Measurements from ENCODE around the gene GPRASP3. TPM values are rescaled to one million over a fixed set of nuclear protein-coding genes. Genes with fewer than 3 reads are reported as not detected.

Gene GPRASP3
- polyA plus RNA-seq, 5 donors = 13.2 to 19.4 (median 17.3) TPM

DNA sequence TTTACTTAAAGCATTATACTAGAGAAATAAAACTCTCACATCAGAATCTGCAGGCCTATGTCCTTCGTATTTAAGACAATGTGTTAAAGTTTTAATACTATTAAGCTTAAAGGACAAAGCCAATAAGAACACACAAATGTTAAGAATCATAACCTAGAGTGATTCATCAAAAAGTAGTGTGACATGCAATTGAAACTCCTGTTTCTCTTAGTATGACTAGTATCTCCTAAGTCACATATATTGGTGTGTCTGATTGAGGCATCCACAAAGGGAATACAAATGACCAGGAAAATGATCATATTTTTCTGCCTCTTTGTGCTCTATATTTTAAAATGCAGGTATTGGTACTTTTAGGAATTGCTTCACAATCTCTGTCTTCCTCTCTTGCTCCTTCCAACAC is 23.8 kb downstream of the GPRASP3 start:
- DNase-seq = no peak

DNA sequence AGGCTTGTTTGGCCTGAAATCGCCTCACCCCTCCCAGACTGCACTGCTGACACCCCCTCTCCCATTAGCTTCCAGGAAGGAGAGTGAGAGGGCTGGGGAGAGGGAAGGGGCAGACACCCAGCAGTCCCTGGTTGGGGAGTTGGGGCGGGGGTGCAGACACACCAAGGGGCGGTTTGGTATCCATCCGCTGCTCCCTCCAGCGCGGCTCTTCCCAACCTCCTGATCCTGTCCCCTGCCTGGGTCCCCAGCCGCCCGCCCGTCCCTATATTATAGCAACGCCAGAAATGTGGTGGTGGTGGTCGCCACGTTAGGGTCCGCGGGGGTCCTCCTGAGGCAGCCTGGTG is 24.9 kb downstream of the GPRASP3 start:
- no peak for DNase-seq

DNA sequence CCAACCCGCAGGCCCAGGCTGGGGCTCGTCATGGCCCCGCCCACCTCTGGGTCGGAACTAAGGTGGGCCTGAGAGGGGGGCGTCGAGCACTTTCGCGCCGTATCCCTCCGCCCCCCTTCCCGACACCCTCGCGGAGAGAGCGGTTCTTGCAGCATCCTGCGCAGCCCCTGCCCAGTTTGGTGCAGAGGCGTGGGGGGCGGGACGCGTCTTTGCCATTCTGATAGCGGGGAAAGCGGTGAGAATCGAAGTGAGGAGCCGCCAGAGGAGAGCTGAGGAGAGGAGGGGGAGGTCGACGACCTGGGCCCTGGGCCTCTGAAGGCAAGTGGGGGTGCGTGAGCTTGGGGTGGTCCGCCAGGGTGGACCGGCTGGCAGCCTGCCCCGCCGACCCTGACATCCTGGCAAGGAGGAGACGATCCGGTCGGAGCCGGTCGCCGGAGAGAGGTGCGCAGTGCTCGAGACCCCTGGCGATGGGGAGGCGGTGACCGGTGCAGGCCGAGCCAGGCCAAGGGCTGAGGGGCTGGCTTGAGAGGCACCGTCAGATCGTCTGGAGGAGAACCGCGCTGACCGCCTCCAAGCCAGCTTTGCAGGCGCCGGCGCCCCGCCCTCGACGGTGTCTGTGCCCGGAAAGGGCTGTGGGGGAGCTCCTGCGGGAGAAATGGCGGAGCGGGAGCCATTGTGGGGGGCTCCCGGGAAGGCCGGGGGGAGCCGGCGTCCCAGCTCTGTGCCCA is 25.5 kb downstream of the GPRASP3 start:
- peak; percentile 28 to 42 for DNase-seq

GRCh38 chrX:102765217-102765616 is 44.7 kb downstream of the GPRASP3 start:
- no peak for DNase-seq

GRCh38 chrX:102765809-102766208 is 45.3 kb downstream of the GPRASP3 start:
- no peak for DNase-seq

DNA sequence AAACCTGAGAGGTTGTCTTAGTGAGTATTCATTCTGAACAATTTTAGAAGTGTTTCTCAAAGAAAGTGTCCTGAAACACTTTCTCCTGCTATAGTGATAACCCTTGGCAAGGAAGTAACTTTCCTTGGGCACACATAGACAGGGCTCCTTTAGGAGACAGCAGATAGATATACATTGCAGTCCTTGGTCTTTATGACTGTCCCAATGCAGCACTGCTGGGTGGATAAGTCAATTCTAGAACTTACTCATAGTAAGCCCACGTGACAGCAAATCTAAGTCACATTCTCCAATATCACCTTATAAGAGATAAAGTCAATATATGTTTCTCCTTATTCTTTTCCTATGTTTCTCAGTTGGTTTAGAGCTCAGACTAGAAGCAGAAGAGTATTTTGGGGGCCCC is 46.7 kb downstream of the GPRASP3 start:
- DNase-seq = no peak

DNA sequence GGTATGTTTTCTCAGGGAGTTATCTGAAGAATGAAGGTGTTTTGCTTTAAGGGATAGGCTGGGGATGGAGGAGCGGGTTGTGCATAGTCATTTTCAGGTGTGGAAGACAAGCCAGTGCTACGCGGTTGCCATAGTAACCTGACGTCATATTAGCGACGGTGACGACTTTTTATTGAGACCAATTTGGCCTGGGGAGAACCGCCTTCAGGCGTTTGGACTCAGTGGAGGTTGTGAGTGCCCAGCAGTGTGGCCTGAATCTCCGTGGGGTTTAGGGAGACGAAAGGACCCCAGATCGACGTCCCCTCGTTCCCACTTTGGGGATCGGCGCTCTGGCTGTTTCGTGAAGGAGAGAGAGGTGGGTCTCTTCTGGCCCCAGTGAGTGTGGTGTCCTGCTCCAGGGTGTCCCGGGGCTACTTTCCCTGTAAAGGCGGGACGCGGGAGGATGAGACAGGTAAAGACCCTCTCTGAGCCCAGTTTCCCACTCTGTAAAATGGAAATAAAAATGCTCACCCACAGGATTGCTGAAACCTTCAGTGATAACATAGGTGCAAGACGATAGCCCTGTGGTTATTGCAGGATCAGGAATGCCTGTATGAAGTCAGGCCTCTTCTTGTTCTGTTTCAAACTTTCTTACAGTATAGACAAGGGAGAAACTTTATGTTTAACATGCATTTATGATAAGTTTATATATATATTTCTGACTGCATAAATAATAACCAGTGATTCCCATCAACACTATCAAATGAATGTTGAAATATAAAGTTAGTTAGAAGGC is 48.6 kb downstream of the GPRASP3 start:
- peak; percentile 82 to 87 for DNase-seq

Other genes with a start within 250 kb of the GPRASP3 start
- under 1 TPM in 3 of 5 donors, not detected in 2; 0.45 to 0.59 (median 0.52) TPM for gene TCP11X2, start 248.9 kb upstream of the GPRASP3 start, polyA plus RNA-seq (ENCODE audit: insufficient read depth in 1 of 5, insufficient read length in 5 of 5, low replicate concordance in 1 of 5)
- 100 to 1,000 TPM in 1 of 5 donors, 10 to 100 TPM in 4; 48.4 to 107 (median 71.8) TPM for gene TMSB15A, start 204.0 kb upstream of the GPRASP3 start, polyA plus RNA-seq (ENCODE audit: insufficient read depth in 1 of 5, insufficient read length in 5 of 5, low replicate concordance in 1 of 5)
- 10 to 100 TPM; 10.5 to 18.9 (median 17.1) TPM for gene ARMCX5, start 121.2 kb upstream of the GPRASP3 start, polyA plus RNA-seq (ENCODE audit: insufficient read depth in 1 of 5, insufficient read length in 5 of 5, low replicate concordance in 1 of 5)
- 10 to 100 TPM; 15.6 to 24.6 (median 18.3) TPM for gene GPRASP1, start 69.3 kb upstream of the GPRASP3 start, polyA plus RNA-seq (ENCODE audit: insufficient read depth in 1 of 5, insufficient read length in 5 of 5, low replicate concordance in 1 of 5)
- 10 to 100 TPM; 27.7 to 38.7 (median 35.6) TPM for gene GPRASP2, start 8.3 kb upstream of the GPRASP3 start, polyA plus RNA-seq (ENCODE audit: insufficient read depth in 1 of 5, insufficient read length in 5 of 5, low replicate concordance in 1 of 5)
- under 1 TPM in 4 of 5 donors, not detected in 1; 0.37 to 0.49 (median 0.41) TPM for gene RAB40AL, start 216.5 kb downstream of the GPRASP3 start, polyA plus RNA-seq (ENCODE audit: insufficient read depth in 1 of 5, insufficient read length in 5 of 5, low replicate concordance in 1 of 5)

Data from right lung (tissue), 5 donors.